DMS79 (cell line): Measurements from ENCODE around the gene DUS4L.

Source experiments
- DNase-seq: peaks from one replicate; lab custom pipeline; 2025; lab: John Stamatoyannopoulos, UW

DUS4L gene

DNA sequence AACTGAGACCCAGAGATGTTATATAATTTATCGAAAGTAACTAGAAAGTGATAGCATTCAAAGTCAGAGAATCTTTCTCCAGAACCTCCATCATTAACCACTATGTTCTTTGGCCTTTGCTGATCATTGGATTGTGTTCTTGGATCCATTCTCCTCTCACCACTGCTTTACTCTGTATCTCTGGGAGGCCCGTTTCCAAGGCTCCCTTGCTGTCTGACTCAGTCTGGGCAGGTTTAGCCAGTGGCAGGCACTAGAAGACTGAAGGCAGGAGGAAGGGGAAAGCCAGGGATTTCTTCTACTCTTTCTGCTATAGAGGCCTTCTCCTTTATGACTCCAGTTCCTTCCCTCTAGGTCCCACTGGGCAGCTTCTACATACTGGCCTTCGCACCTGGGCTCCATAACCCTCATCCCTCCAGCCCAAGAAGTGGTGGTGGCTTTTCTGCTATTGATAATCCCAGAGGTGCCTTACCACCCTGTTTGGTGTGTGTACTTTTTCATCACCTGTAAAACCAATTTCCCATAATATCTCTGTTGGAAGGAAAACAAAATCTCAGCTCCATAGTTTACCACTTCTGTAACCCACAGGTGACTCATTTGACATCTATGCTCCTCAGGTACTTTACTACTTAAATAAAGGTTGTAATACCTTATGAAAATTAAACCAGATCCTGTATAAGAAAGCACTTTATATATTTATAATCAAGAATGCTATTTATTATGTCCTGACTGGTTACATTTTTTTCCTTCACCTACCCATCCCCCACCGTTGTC, 52.3 kb downstream of the DUS4L start:
- no peak for DNase-seq

DNA sequence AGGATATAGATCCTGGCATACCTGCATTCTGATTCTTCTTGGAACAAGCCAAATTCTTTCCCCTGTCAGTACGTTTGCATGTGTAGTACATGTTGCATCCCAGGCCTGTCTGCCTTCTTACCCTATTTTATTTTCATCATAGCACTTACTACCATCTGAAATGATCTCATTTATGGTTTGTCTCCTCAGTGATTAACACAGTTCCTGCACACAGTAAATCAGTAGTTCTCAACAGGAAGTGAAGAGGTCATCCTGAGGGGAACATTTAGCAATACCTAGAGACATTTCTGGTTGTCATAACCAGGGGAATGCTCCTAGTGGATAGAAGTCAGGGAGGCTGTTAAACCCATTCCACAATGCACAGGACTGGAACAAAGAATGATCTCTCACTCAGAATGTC, 58.7 kb downstream of the DUS4L start:
- no peak for DNase-seq

DNA sequence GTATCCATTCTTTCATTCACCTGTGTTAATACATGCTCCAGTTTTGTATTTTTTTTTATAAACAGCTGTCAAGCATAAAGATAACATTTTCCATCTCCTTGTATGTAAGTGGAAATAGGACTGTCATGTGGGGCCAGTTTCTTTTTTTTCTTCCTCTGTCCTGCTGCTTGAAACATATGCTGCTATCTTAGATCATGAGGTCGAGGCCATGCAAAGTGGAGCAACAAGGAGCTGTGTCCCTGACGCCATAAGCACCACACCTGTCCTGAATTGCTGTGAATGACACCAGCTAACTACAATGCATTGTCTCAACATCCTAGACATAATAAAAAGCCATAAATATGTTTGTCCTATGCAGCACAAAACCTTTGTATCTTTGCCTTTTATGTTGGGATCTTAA, 59.1 kb downstream of the DUS4L start:
- DNase-seq = no peak

DNA sequence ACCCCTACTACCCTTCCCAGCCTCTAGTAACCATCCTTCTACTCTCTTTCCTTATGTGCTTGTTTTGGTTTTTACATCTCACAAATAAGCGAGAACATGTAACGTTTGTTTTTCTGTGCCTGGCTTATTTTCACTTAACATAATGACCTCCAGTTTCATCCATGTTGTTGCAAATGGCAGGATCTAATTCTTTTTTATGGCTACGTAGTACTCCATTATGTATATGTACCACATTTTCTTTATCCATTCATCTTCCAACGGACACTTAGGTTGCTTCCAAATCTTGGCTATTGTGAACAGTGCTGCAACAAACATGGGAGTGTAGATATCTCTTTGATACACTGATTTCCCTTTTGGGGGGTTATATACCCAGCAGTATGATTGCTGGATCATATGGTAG, 63.2 kb downstream of the DUS4L start:
- DNase-seq = no peak
